Glutamatergic neuron (in vitro differentiated cells): Measurements from ENCODE around the gene CD84. TPM values are rescaled to one million over a fixed set of nuclear protein-coding genes. Genes with fewer than 3 reads are reported as not detected.
"Not testable (repeated sequence)": the region's sequence is repeated elsewhere in the genome, so short reads cannot be mapped to it uniquely, and the experiment has no call there.

Experiments used
- DNase-seq: peaks from one replicate; pipeline ENCODE4 v3.0.0; 2022
- H3K27ac Mint-ChIP-seq: one replicate; pipeline ENCODE4 v1.8.0; 2020; ENCODE audit warnings: mild to moderate bottlenecking, mixed read lengths, inconsistent platforms; ENCODE audit not compliant: unreplicated experiment
- H3K27me3 Mint-ChIP-seq: one replicate; pipeline ENCODE4 v1.8.0; 2020; ENCODE audit warnings: mild to moderate bottlenecking, moderate library complexity, mixed read lengths, inconsistent platforms; ENCODE audit not compliant: unreplicated experiment
- H3K36me3 Mint-ChIP-seq: one replicate; pipeline ENCODE4 v1.8.0; 2020; ENCODE audit warnings: mild to moderate bottlenecking, mixed read lengths, inconsistent platforms; ENCODE audit not compliant: unreplicated experiment
- H3K4me1 Mint-ChIP-seq: one replicate; pipeline ENCODE4 v1.8.0; 2020; ENCODE audit warnings: mild to moderate bottlenecking, low read depth, mixed read lengths, inconsistent platforms; ENCODE audit not compliant: unreplicated experiment
- H3K4me3 Mint-ChIP-seq: one replicate; pipeline ENCODE4 v1.8.0; 2020; ENCODE audit warnings: mild to moderate bottlenecking, mixed read lengths, inconsistent platforms; ENCODE audit not compliant: unreplicated experiment
- H3K9me3 Mint-ChIP-seq: one replicate; pipeline ENCODE4 v1.8.0; 2020; ENCODE audit warnings: mild to moderate bottlenecking, moderate library complexity, mixed read lengths, inconsistent platforms; ENCODE audit not compliant: unreplicated experiment
- CTCF ChIP-seq: fragments of 200-600 bp; sonication (generic); IDR thresholded peaks from one replicate; pipeline ENCODE4 v1.5.0; 2021; ENCODE audit not compliant: partially characterized antibody, unreplicated experiment
- total RNA-seq: library from RNA; stranded (reverse); fragmentation: NEBNext Ultra II Directional; extraction: Animal tissue kit (Norgen Biotek cat#: 25700); gene quantifications from one replicate; pipeline ENCODE4 v1.2.1, GENCODE V29; 2021; ENCODE audit not compliant: unreplicated experiment

The CD84 gene
- total RNA-seq, 1 donor from 2014 or later: not detected

GRCh38 chr1:160590488-160590887, 11.2 kb upstream of the CD84 start:
- Mint-ChIP-seq H3K4me1 (no peaks in the 10 kb centered on the region), H3K27me3 (no peaks in the 10 kb centered on the region), H3K4me3 (no peak overlapping the region), H3K36me3 (peaks cover 5% of the 10 kb centered on the region), H3K27ac (no peak overlapping the region), H3K9me3 (peaks cover 2% of the 10 kb centered on the region)
- no peak for DNase-seq
- TF ChIP-seq CTCF: no peak

- H3K36me3 Mint-ChIP-seq: no peaks in the 10 kb centered on the region
These were observed 9.2 kb upstream of the CD84 start for GRCh38 chr1:160588468-160588867.

GRCh38 chr1:160584784-160585183, 5.5 kb upstream of the CD84 start:
- no peak for TF ChIP-seq CTCF
- H3K4me3 Mint-ChIP-seq: no peak overlapping the region
- no peaks in the 10 kb centered on the region for H3K27me3 Mint-ChIP-seq
- no peak overlapping the region for H3K27ac Mint-ChIP-seq
- H3K36me3 Mint-ChIP-seq: no peaks in the 10 kb centered on the region
- no peaks in the 10 kb centered on the region for H3K4me1 Mint-ChIP-seq
- no peak for DNase-seq
- peaks cover 2% of the 10 kb centered on the region for H3K9me3 Mint-ChIP-seq

More at GRCh38 chr1:160588468-160588867, 9.2 kb upstream of the CD84 start:
- DNase-seq: no peak
- no peaks in the 10 kb centered on the region for H3K27me3 Mint-ChIP-seq
- H3K27ac Mint-ChIP-seq: no peak overlapping the region
- TF ChIP-seq CTCF: no peak
- peaks cover 4% of the 10 kb centered on the region for H3K9me3 Mint-ChIP-seq
- H3K4me3 Mint-ChIP-seq: no peak overlapping the region
- H3K4me1 Mint-ChIP-seq: no peaks in the 10 kb centered on the region

- not testable (repeated sequence) for H3K4me1 Mint-ChIP-seq, H3K27ac Mint-ChIP-seq, H3K27me3 Mint-ChIP-seq, H3K9me3 Mint-ChIP-seq, H3K4me3 Mint-ChIP-seq, H3K36me3 Mint-ChIP-seq, DNase-seq
These were observed 3.7 kb upstream of the CD84 start for GRCh38 chr1:160582976-160583375.

GRCh38 chr1:160581961-160582360, 2.7 kb upstream of the CD84 start:
- Mint-ChIP-seq H3K4me1 (no peaks in the 10 kb centered on the region), H3K27me3 (no peaks in the 10 kb centered on the region), H3K27ac (no peak overlapping the region), H3K36me3 (no peaks in the 10 kb centered on the region), H3K9me3 (peaks cover 2% of the 10 kb centered on the region), H3K4me3 (no peak overlapping the region)
- TF ChIP-seq CTCF: no peak
- no peak for DNase-seq
